DMS79 treated with DMSO at 0.1 percent for 48 hours (cell line): ENCODE measurements around the gene DNAJB5.

ENCODE experiments used
- DNase-seq: peaks from one replicate; lab custom pipeline; 2025; lab: John Stamatoyannopoulos, UW

The DNAJB5 gene

DNA sequence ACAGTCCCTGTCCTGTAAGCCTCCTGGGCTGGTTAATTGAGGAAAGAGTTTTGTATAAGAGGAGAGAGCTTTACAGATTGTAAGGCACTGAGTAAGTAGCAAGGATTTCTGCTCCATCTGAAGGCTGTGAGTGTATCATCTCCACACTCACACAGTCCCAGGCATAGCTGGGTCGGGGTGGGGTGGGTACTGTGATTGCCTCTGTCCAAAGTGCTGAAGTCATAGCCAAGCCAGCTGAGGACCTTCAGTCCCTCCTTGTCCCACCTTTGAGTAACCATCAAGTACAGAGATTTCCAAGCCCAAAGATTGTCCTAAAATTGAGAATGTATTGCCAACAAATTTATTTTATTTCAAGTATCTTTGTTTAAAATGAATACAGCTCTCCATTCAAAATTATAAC lies 5.5 kb upstream of the DNAJB5 start:
- no peak for DNase-seq

- peak; percentile 36 for DNase-seq
Observed at GRCh38 chr9:34985311-34985899, 4.1 kb upstream of the DNAJB5 start.

DNA sequence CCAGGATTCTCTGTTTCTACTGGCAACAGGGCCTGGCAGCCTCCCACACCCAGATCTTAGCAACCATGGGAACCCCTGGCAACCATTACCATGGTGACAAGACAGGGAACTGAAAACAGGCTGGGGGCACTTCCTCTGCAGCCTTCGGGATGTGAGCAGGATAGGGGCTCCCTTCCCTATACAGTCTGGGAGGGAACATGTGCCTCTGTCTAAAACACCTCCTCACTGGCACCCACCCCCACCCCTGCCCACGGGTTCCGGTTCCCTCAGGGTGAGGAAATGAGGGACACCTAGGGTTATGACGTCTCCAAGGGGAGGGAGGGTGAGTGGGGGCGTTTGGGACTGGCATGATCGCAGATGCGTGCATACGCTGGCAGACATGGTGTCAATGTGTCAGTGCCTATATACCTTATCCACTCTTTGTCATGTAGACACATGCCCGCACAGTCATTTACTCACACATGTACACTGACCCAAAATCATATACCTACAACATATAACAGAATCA lies 3.0 kb upstream of the DNAJB5 start:
- DNase-seq = peak; percentile 74

GRCh38 chr9:34987160-34987901 lies 2.2 kb upstream of the DNAJB5 start:
- peak; percentile 87 for DNase-seq

DNA sequence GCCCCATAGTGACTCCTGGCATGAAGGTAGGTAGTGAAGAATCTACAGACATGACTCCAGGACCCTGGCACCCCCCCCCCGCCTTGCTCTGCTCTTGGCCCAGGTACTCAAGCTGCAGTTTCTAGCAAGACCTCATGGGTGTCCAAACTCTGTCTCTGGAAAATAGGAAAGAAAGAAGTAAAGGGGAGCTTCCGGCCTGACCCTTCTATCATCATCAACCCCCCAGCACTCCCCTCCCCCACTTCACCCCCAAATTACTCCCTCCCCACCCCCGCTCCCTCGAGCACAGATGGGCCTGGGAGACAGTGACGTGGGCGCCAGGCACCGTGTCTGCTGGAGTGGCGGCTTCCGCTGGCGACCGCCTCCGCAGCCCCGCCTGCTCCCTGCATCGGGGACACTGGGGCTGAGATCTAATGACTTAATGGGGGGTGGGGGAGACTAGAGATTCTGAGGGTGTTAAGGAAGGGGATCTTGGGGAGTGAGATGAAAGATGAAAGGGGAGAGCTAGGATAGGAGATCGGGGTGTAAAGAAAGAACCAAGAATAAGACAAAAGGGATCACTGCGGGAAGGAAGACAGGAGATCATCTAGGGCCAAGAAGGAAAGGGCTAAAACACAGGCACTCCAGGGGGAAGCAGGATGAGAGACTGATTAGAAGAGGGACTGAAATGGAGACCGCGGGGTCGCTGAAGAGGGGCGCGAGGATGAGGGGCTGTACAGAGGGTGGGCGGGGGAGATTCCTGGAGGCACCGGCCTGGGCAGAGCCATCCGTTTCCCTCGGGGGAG lies 1.1 kb upstream of the DNAJB5 start:
- peak; percentile 58 for DNase-seq

GRCh38 chr9:34989946-34990635 lies 546 bp downstream of the DNAJB5 start:
- DNase-seq = peak; percentile 60

DNA sequence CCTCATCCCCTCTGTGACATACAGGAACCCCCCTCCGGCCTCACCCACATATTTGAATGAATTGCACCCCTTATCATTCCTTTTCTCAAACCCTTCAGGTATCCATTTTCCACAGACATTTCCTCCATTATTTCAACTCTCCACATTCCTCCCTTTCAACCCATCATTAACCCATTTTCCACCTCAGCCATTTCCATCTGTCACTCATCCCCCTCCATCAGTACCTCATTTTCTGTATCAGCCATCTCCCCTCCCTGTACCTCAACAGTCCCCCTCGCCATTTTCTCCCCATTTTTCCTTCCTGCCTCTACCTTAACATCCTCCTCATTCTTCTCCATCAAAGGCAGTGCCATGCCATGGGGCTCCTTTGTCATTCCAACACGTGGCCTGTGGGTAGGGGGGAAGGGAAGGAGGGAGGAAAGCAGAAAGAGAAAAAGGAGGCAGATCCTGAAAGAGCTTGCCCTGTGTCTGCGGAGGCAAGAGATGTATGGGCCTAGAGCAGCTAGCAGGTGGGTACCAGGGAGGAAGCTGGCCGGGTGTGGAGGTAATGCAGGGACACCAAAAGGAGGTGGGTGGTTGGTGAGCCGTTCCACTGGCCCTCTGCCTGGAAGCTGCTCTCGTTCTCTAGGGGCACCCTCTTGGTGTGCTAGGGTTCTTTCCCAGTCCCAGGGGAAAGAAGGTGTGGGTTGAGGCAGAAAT lies 1.5 kb downstream of the DNAJB5 start:
- no peak for DNase-seq

- no peak for DNase-seq
Observed at GRCh38 chr9:34991607-34992375, 2.2 kb downstream of the DNAJB5 start.

- no peak for DNase-seq
Observed at GRCh38 chr9:34992376-34992951, 2.9 kb downstream of the DNAJB5 start.

DNA sequence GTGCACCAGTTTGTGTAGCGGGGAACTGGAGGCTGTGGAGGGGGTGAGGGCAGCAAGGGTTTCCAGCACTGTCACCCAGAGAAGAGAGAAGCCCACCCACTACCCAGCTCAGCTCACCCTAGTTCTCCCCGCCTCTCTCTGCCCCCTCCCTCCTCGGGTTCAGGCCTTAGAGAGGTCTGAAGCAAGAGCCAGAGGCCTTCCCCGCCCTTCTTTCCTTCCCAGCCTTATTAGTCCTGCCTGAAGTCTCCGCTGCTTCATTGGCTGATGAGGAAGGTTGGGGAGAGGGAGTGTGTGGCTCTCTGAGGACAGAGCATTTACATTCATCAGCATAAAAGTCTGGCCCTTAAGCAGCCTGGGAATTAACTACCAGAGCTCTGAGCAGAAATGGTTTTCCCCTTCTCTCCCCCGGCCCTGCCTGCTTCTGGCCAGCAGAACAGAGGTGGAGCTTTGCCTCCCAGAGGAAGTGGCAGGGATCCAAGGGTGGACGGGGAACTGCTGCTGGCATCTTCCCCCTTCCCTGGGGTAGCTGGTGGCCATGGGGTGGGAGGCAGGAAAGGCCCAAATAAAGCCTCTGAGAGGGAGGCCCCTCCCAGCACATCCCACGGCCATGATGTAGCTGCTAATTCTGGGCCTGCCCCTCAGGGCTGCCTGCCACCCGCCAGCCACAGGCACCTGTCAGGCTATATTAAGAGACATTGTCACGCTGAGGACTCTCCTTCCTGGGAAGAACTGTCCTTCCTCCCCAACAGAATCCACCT lies 4.1 kb downstream of the DNAJB5 start:
- DNase-seq = no peak

DNA sequence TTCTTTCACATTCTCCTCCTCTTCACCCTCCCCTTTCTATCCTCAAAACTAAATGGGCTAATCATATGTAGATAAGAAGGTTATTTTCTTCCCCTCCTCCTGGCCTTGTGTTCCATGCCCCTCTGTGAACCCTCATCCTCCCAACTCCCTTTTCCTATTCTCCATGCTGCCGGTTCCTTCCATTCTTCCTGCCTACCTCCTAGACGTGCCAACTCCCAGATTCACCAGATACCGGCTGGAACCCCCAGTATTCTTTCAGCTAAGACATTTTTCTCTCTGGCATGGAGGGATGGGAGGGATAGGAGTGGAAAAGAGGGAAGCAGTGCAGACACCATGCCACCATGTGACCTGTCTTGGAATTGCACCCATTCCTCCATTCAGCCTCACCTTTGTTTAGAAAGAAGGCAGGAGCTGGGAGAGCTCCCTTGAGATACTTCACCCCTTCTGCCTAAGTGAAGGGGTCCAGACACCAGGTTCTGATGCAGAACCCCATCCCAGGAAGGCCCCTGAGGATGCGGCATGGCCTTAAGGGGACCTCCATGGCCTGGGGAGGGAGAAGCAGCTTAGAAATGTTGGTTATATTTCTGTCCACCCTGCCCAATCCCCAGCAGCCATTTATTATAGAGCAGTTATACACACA lies 4.8 kb downstream of the DNAJB5 start:
- DNase-seq = peak; percentile 3

GRCh38 chr9:34994900-34995669 lies 5.5 kb downstream of the DNAJB5 start:
- DNase-seq = no peak

DNA sequence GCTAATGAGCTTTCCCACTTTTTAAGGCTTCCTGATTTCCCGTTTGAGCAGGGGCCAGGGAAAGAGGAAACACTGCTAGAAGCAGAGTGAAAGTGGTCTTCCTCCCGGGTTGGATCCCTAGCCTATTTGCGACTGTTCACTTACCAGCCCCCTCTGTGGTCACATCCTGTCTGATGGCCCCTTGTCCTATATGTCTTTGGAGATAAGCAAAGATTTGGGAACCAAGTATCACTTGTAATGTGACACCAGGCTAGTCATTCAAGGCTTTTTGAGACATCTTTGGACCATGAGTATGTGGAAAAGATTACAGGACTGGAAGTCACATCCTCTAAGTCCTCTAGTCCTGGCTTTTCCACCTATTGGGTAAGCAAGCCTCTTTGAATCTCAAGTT lies 6.1 kb downstream of the DNAJB5 start:
- no peak for DNase-seq

DNA sequence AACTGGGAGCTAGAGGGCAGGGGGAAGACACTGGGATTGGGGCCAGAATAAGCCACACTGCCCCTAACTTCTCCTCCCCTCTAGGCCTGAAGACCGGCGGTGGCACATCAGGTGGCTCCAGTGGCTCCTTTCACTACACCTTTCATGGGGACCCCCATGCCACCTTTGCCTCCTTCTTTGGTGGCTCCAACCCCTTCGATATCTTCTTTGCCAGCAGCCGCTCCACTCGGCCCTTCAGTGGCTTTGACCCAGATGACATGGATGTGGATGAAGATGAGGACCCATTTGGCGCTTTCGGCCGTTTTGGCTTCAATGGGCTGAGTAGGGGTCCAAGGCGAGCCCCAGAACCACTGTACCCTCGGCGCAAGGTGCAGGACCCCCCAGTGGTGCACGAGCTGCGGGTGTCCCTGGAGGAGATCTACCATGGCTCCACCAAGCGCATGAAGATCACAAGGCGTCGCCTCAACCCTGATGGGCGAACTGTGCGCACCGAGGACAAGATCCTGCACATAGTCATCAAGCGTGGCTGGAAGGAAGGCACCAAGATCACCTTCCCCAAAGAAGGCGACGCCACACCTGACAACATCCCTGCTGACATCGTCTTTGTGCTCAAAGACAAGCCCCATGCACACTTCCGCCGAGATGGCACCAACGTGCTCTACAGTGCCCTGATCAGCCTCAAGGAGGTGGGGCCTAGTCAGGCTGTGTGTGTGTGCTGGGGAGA lies 6.8 kb downstream of the DNAJB5 start:
- DNase-seq = no peak

GRCh38 chr9:34996905-34997279 lies 7.3 kb downstream of the DNAJB5 start:
- no peak for DNase-seq

DNA sequence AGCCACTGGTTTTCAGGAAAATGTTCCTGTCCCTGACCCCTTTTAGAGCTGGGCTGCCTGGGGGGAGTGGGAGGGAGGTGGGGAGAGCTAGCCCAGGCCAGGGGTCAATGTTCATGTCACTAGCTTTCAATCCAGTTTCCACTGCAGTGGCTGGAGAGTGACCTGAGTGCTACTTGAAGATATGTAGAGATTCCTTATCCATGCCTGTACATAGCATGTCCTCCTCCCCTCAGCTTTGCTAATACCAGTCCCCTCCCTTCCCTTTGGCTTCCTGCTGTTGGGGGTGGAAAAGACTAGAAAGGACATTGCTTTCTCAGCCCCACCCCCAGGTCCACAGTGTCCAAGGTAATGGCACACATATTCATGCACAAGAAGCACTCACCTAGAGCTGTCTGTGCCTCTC lies 7.8 kb downstream of the DNAJB5 start:
- no peak for DNase-seq

DNA sequence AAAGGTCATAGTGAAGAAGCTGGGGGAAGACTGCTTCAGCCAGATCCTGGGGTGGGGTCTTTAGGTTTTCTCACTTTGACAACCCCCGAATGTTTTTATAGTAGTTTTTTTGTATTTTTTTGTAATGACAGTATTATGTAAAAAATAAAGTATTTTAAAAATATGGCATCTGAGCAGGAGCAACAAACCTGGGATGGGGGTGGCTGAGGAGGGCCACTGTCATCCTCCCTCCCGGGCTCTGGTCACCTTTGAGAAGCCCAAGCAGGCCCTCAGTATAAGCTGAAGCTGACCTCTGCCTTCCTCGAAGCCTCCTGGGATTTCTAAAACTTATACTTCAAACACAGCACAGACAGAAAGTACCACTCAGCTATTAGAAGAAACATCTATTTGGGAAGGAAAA lies 8.7 kb downstream of the DNAJB5 start:
- DNase-seq = no peak

- no peak for DNase-seq
Observed at GRCh38 chr9:34999576-34999975, 10.0 kb downstream of the DNAJB5 start.
